Caco-2 (cell line): Measurements from ENCODE around the gene SESTD1. TPM values are rescaled to one million over a fixed set of nuclear protein-coding genes. Genes with fewer than 3 reads are reported as not detected.

Experiments used
- BruUV-seq: library from RNA; stranded (reverse); fragments of 400-500 nt; replicated peaks from 2 replicates; lab custom pipeline; 2021; lab: Mats Ljungman, UMichigan
- CTCF ChIA-PET: fragments of 300-600 bp; sonication (Branson Sonifier 250); formaldehyde crosslinking; loops from one replicate; lab custom pipeline; 2022; ENCODE audit warnings: antibody characterized with exemption; lab: Charles Lee
- POLR2A ChIA-PET: fragments of 300-600 bp; sonication (Branson Sonifier 250); formaldehyde crosslinking; loops from one replicate; lab custom pipeline; 2022; ENCODE audit warnings: antibody characterized with exemption; lab: Charles Lee
- DNase-seq, 2 experiments: peaks; one replicate each; pipeline versions ENCODE4 v3.0.0 to v3.0.0-alpha.2; 2020 to 2022
- H3K27me3 ChIP-seq: replicated peaks from 2 replicates; pipeline ENCODE4 v1.6.0; 2011; ENCODE audit warnings: low read length; ENCODE audit not compliant: control insufficient read depth, insufficient read depth
- H3K36me3 ChIP-seq: 2 replicates; pipeline ENCODE4 v1.5.1; 2011; ENCODE audit warnings: low read length; ENCODE audit not compliant: control insufficient read depth, insufficient read depth
- H3K4me1 ChIP-seq: fragments of 250-450 bp; sonication (Bioruptor Pico); 2 replicates; pipeline ENCODE4 v1.5.1; 2020; ENCODE audit warnings: mild to moderate bottlenecking
- H3K4me3 ChIP-seq: 2 replicates; pipeline ENCODE4 v1.5.1; 2011; ENCODE audit warnings: low read depth, mild to moderate bottlenecking, control low read depth, low read length
- H3K9me3 ChIP-seq: fragments of 250-450 bp; sonication (Bioruptor Pico); 2 replicates; pipeline ENCODE4 v1.5.1; 2020; ENCODE audit warnings: mild to moderate bottlenecking, moderate library complexity
- H3K27ac Mint-ChIP-seq: one replicate; pipeline ENCODE4 v1.8.0; 2022; ENCODE audit warnings: mixed read lengths; ENCODE audit not compliant: unreplicated experiment
- H3K27me3 Mint-ChIP-seq: one replicate; pipeline ENCODE4 v1.8.0; 2022; ENCODE audit warnings: mixed read lengths; ENCODE audit not compliant: insufficient read depth, unreplicated experiment
- H3K36me3 Mint-ChIP-seq: one replicate; pipeline ENCODE4 v1.8.0; 2022; ENCODE audit warnings: mild to moderate bottlenecking, mixed read lengths; ENCODE audit not compliant: insufficient read depth, unreplicated experiment
- H3K4me1 Mint-ChIP-seq: one replicate; pipeline ENCODE4 v1.8.0; 2022; ENCODE audit warnings: low read depth, mixed read lengths; ENCODE audit not compliant: unreplicated experiment
- H3K4me3 Mint-ChIP-seq: one replicate; pipeline ENCODE4 v1.8.0; 2022; ENCODE audit warnings: mild to moderate bottlenecking, moderate library complexity, mixed read lengths; ENCODE audit not compliant: unreplicated experiment
- H3K9me3 Mint-ChIP-seq: one replicate; pipeline ENCODE4 v1.8.0; 2022; ENCODE audit warnings: mixed read lengths; ENCODE audit not compliant: unreplicated experiment
- CTCF ChIP-seq, 2 experiments: fragments of 200-600 bp in 1 of 2; IDR thresholded peaks; 1 replicate in 1 of 2; 2 replicates in 1 of 2; pipeline versions ENCODE4 v1.5.1 to v1.8.0; 2011 to 2022; ENCODE audit warnings: antibody characterized with exemption in 1 of 2, control low read depth in 1 of 2, inconsistent platforms in 1 of 2, low read depth in 1 of 2, low read length in 1 of 2, mild to moderate bottlenecking in 1 of 2, moderate library complexity in 1 of 2; ENCODE audit not compliant: insufficient read depth in 1 of 2, severe bottlenecking in 1 of 2, unreplicated experiment in 1 of 2
- intact Hi-C: fragments of 100-400 bp; cut with micrococcal nuclease; formaldehyde crosslinking; loops from one replicate; pipeline ENCODE4 v1.10.0; 2022; ENCODE audit not compliant: unreplicated experiment
- total RNA-seq: library from RNA; stranded (reverse); gene quantifications from 2 replicates; pipeline ENCODE4 v1.2.3, GENCODE V29; 2022

SESTD1 gene
- total RNA-seq, 1 experiment from 2014 or later, result 50.2 TPM

DNA sequence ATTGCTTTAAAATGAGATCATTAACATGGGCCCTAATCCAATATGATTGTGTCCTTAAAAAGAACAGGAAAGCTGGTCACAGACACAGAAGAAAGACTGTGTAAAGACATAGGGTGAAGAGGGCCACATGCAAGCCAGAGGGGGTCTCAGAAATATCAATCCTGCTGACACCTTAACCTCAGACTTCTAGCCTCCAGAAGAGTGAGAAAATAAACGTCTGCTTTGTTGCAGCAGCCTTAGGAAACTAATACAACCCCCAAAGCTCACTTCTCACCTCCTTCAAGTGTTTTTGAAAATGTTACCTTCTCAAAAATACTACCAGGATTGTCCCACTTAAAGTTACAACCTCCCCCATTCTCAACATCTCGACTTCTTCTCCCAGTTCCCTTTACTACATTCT lies 39.8 kb upstream of the SESTD1 start:
- TF ChIP-seq CTCF (IDR thresholded peaks at IDR 0.05; ENCODE audit: insufficient read depth in 1 of 2, low read depth in 1 of 2, low read length in 1 of 2, severe bottlenecking in 1 of 2, unreplicated experiment in 1 of 2), result no peak

GRCh38 chr2:179302764-179303571 lies 38.3 kb upstream of the SESTD1 start:
- POLR2A ChIA-PET, result no interaction called here
- Histone ChIP-seq H3K4me3 (no peak overlapping the region), H3K9me3 (no peaks in the 10 kb centered on the region), H3K36me3 (no peaks in the 10 kb centered on the region), H3K27me3 (no peaks in the 10 kb centered on the region), H3K4me1 (no peaks in the 10 kb centered on the region)
- DNase-seq, result no peak
- intact Hi-C loops, result no loop called here
- no peaks in the 10 kb centered on the region for H3K27me3 Mint-ChIP-seq
- CTCF ChIA-PET, result no interaction called here
- TF ChIP-seq CTCF (IDR thresholded peaks at IDR 0.05; ENCODE audit: insufficient read depth in 1 of 2, low read depth in 1 of 2, low read length in 1 of 2, severe bottlenecking in 1 of 2, unreplicated experiment in 1 of 2), result no peak
- no TSS peak for BruUV-seq
- H3K4me1 Mint-ChIP-seq, result no peaks in the 10 kb centered on the region
- no peak overlapping the region for H3K27ac Mint-ChIP-seq
- H3K4me3 Mint-ChIP-seq, result no peak overlapping the region
- peaks cover 10% of the 10 kb centered on the region for H3K9me3 Mint-ChIP-seq
- H3K36me3 Mint-ChIP-seq, result no peaks in the 10 kb centered on the region

More for the DNA sequence above, 39.8 kb upstream of the SESTD1 start:
- H3K4me1 ChIP-seq, result no peaks in the 10 kb centered on the region
- POLR2A ChIA-PET, result no interaction called here
- no peaks in the 10 kb centered on the region for H3K9me3 ChIP-seq
- BruUV-seq, result no TSS peak
- no peak for DNase-seq
- Mint-ChIP-seq H3K9me3 (peaks cover 10% of the 10 kb centered on the region), H3K27ac (no peak overlapping the region), H3K36me3 (no peaks in the 10 kb centered on the region), H3K4me3 (no peak overlapping the region), H3K4me1 (no peaks in the 10 kb centered on the region), H3K27me3 (no peaks in the 10 kb centered on the region)
- intact Hi-C loops, result no loop called here
- H3K4me3 ChIP-seq, result no peak overlapping the region
- H3K36me3 ChIP-seq, result no peaks in the 10 kb centered on the region
- CTCF ChIA-PET, result no interaction called here
- H3K27me3 ChIP-seq, result no peaks in the 10 kb centered on the region

DNA sequence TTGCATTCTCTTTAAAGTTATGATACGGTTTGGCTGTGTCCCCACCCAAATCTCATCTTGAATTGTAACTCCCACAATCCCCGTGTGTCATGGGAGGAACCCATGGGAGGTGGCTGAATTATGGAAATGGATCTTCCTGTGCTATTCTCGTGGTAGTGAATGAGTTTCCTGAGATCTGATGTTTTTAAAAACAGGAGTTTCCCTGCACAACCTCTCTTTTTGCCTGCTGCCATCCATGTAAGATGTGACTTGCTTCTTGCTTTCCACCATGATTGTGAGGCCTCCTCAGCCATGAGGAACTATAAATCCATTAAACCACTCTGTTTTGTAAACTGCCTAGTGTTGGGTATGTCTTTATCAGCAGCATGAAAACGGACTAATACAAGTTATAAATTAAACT lies 37.5 kb upstream of the SESTD1 start:
- DNase-seq, result no peak
- Mint-ChIP-seq H3K27ac (no peak overlapping the region), H3K36me3 (no peaks in the 10 kb centered on the region), H3K9me3 (peaks cover 10% of the 10 kb centered on the region), H3K4me3 (no peak overlapping the region), H3K27me3 (no peaks in the 10 kb centered on the region), H3K4me1 (no peaks in the 10 kb centered on the region)
- Histone ChIP-seq H3K27me3 (no peaks in the 10 kb centered on the region), H3K36me3 (no peaks in the 10 kb centered on the region), H3K9me3 (no peaks in the 10 kb centered on the region), H3K4me1 (no peaks in the 10 kb centered on the region), H3K4me3 (no peak overlapping the region)
- ChIA-PET POLR2A (no interaction called here), CTCF (no interaction called here)
- no TSS peak for BruUV-seq
- no peak for TF ChIP-seq CTCF (IDR thresholded peaks at IDR 0.05; ENCODE audit: insufficient read depth in 1 of 2, low read depth in 1 of 2, low read length in 1 of 2, severe bottlenecking in 1 of 2, unreplicated experiment in 1 of 2)
- intact Hi-C loops, result no loop called here
